IMR-90 (cell line): Measurements from ENCODE around the gene FAM131B. TPM values are rescaled to one million over a fixed set of nuclear protein-coding genes. Genes with fewer than 3 reads are reported as not detected.

Experiments used
- ATAC-seq: fragments of 200-7000 bp; cut with Tn5 transposase; 2 replicates; pipeline ENCODE4 v1.9.1; 2020; ENCODE audit warnings: low read depth, mild to moderate bottlenecking, moderate library complexity
- BruUV-seq: library from RNA; stranded (reverse); fragments of 400-500 nt; replicated peaks from 2 replicates; lab custom pipeline; 2021; lab: Mats Ljungman, UMichigan
- CTCF ChIA-PET: fragments of 300-600 bp; formaldehyde crosslinking; extraction: SDS; loops from one replicate; lab custom pipeline; 2021; ENCODE audit warnings: antibody characterized with exemption; lab: Yijun Ruan, JAX
- POLR2A ChIA-PET: fragments of 300-600 bp; sonication (Branson Sonifier 250); formaldehyde crosslinking; loops from one replicate; lab custom pipeline; 2022; ENCODE audit warnings: antibody characterized with exemption; ENCODE audit not compliant: unreplicated experiment; lab: Charles Lee
- DNase-seq: peaks from one replicate; pipeline ENCODE4 v3.0.0; 2013
- H2AFZ ChIP-seq: replicated peaks from 2 replicates; pipeline ENCODE3; 2013; ENCODE audit warnings: low read length, mild to moderate bottlenecking; ENCODE audit not compliant: poor library complexity
- H2AK5ac ChIP-seq: 2 replicates; pipeline ENCODE4 v1.6.1; 2013; ENCODE audit warnings: low read depth, low read length, inconsistent platforms
- H2AK9ac ChIP-seq: replicated peaks from 2 replicates; pipeline ENCODE3; 2013; ENCODE audit warnings: mild to moderate bottlenecking, low read depth, low read length, moderate library complexity; ENCODE audit not compliant: poor library complexity
- H2BK120ac ChIP-seq: 2 replicates; pipeline ENCODE4 v1.6.1; 2013; ENCODE audit warnings: low read depth, low read length, inconsistent platforms
- H2BK15ac ChIP-seq: 3 replicates; pipeline ENCODE4 v1.6.1; 2013; ENCODE audit warnings: low read depth, low read length, inconsistent platforms
- H2BK20ac ChIP-seq: 2 replicates; pipeline ENCODE4 v1.6.1; 2013; ENCODE audit warnings: low read depth, mild to moderate bottlenecking, inconsistent platforms, low read length, moderate library complexity
- H2BK5ac ChIP-seq: 2 replicates; pipeline ENCODE4 v1.6.1; 2013; ENCODE audit warnings: mild to moderate bottlenecking, low read depth, low read length, inconsistent platforms; ENCODE audit not compliant: poor library complexity, severe bottlenecking
- H3K14ac ChIP-seq: replicated peaks from 2 replicates; pipeline ENCODE4 v1.6.1; 2013; ENCODE audit warnings: low read depth, low read length, inconsistent platforms
- H3K18ac ChIP-seq: 2 replicates; pipeline ENCODE4 v1.6.1; 2013; ENCODE audit warnings: low read depth, low read length, control low read depth
- H3K23ac ChIP-seq: 2 replicates; pipeline ENCODE4 v1.6.1; 2013; ENCODE audit warnings: low read depth, low read length, inconsistent platforms
- H3K27ac ChIP-seq: 2 replicates; pipeline ENCODE4 v1.5.1; 2013; ENCODE audit warnings: mild to moderate bottlenecking, control low read depth, low read length; ENCODE audit not compliant: insufficient read depth
- H3K27me3 ChIP-seq: 2 replicates; pipeline ENCODE4 v1.6.1; 2013; ENCODE audit warnings: low read length; ENCODE audit not compliant: control insufficient read depth, insufficient read depth
- H3K36me3 ChIP-seq: 2 replicates; pipeline ENCODE4 v1.6.1; 2013; ENCODE audit warnings: low read length, mixed read lengths; ENCODE audit not compliant: control insufficient read depth, insufficient read depth
- H3K4ac ChIP-seq: 2 replicates; pipeline ENCODE4 v1.6.1; 2013; ENCODE audit warnings: low read depth, low read length, inconsistent platforms
- H3K4me1 ChIP-seq: 2 replicates; pipeline ENCODE4 v1.6.1; 2013; ENCODE audit warnings: low read length, mixed read lengths; ENCODE audit not compliant: control insufficient read depth, insufficient read depth
- H3K4me2 ChIP-seq: 2 replicates; pipeline ENCODE4 v1.6.1; 2013; ENCODE audit warnings: low read depth, mild to moderate bottlenecking, control low read depth, low read length, moderate library complexity
- H3K4me3 ChIP-seq: 2 replicates; pipeline ENCODE4 v1.5.1; 2013; ENCODE audit warnings: low read depth, mild to moderate bottlenecking, control low read depth, low read length, moderate library complexity; ENCODE audit not compliant: insufficient read depth
- H3K56ac ChIP-seq: 2 replicates; pipeline ENCODE4 v1.6.1; 2013; ENCODE audit warnings: low read length, inconsistent platforms; ENCODE audit not compliant: insufficient read depth; ENCODE audit errors: extremely low read depth
- H3K79me1 ChIP-seq, 2 experiments: 2 replicates each; pipeline ENCODE4 v1.6.1; 2013; ENCODE audit warnings: low read length in 2 of 2, inconsistent platforms in 1 of 2, low read depth in 1 of 2
- H3K9ac ChIP-seq: 2 replicates; pipeline ENCODE4 v1.6.1; 2013; ENCODE audit warnings: low read depth, low read length, control low read depth
- H3K9me1 ChIP-seq: 2 replicates; pipeline ENCODE4 v1.6.1; 2013; ENCODE audit warnings: low read length, inconsistent platforms; ENCODE audit not compliant: insufficient read depth
- H3K9me3 ChIP-seq: 2 replicates; pipeline ENCODE4 v1.6.1; 2013; ENCODE audit warnings: low read length; ENCODE audit not compliant: control insufficient read depth, insufficient read depth
- H4K20me1 ChIP-seq: 2 replicates; pipeline ENCODE4 v1.6.1; 2013; ENCODE audit warnings: low read length, inconsistent platforms; ENCODE audit not compliant: insufficient read depth
- H4K5ac ChIP-seq: 2 replicates; pipeline ENCODE4 v1.6.1; 2013; ENCODE audit warnings: mild to moderate bottlenecking, low read depth, low read length, control low read depth
- H4K8ac ChIP-seq, 2 experiments: 2 replicates each; pipeline ENCODE4 v1.6.1; 2013; ENCODE audit warnings: low read depth in 2 of 2, low read length in 2 of 2, control low read depth in 1 of 2, inconsistent platforms in 1 of 2
- H4K91ac ChIP-seq: 2 replicates; pipeline ENCODE4 v1.6.1; 2013; ENCODE audit warnings: low read depth, low read length, inconsistent platforms; ENCODE audit not compliant: insufficient read depth
- BHLHE40 ChIP-seq: fragments of 150-350 bp; IDR thresholded peaks from 2 replicates; pipeline ENCODE4 v1.6.1; 2016; ENCODE audit warnings: mild to moderate bottlenecking, low read depth, low read length
- CEBPB ChIP-seq: IDR thresholded peaks from 2 replicates; pipeline ENCODE4 v1.6.1; 2012; ENCODE audit warnings: low read depth, low read length, improper control_type of control experiment
- CHD1 ChIP-seq: IDR thresholded peaks from 2 replicates; pipeline ENCODE4 v1.6.1; 2012; ENCODE audit warnings: low read depth, low read length, improper control_type of control experiment
- FOS ChIP-seq: fragments of 150-350 bp; IDR thresholded peaks from 2 replicates; pipeline ENCODE4 v1.6.1; 2016; ENCODE audit warnings: low read depth, low read length
- MAFK ChIP-seq: IDR thresholded peaks from 2 replicates; pipeline ENCODE4 v1.6.1; 2012; ENCODE audit warnings: low read depth, low read length, improper control_type of control experiment
- MAZ ChIP-seq: IDR thresholded peaks from 2 replicates; pipeline ENCODE4 v1.6.1; 2012; ENCODE audit warnings: low read depth, mild to moderate bottlenecking, low read length, improper control_type of control experiment, moderate library complexity, borderline replicate concordance
- MXI1 ChIP-seq: IDR thresholded peaks from 2 replicates; pipeline ENCODE4 v1.6.1; 2012; ENCODE audit warnings: low read depth, mild to moderate bottlenecking, low read length, moderate library complexity, borderline replicate concordance
- NFE2L2 ChIP-seq: fragments of 150-350 bp; IDR thresholded peaks from 2 replicates; pipeline ENCODE4 v1.6.1; 2016; ENCODE audit warnings: low read depth, mild to moderate bottlenecking, low read length
- POLR2A ChIP-seq: IDR thresholded peaks from 2 replicates; pipeline ENCODE4 v1.6.1; 2012; ENCODE audit warnings: mild to moderate bottlenecking, low read depth, low read length
- RAD21 ChIP-seq: IDR thresholded peaks from 2 replicates; pipeline ENCODE4 v1.6.1; 2012; ENCODE audit warnings: low read length, improper control_type of control experiment
- RCOR1 ChIP-seq: IDR thresholded peaks from 2 replicates; pipeline ENCODE4 v1.6.1; 2012; ENCODE audit warnings: mild to moderate bottlenecking, low read length, improper control_type of control experiment; ENCODE audit not compliant: insufficient replicate concordance
- RFX5 ChIP-seq: IDR thresholded peaks from 2 replicates; pipeline ENCODE4 v1.8.0; 2012; ENCODE audit warnings: low read depth, mild to moderate bottlenecking, low read length, moderate library complexity
- SMC3 ChIP-seq: fragments of 150-350 bp; IDR thresholded peaks from 2 replicates; pipeline ENCODE4 v1.6.1; 2016; ENCODE audit warnings: low read depth, mild to moderate bottlenecking, antibody characterized with exemption, low read length, moderate library complexity
- WGBS, 2 experiments: methylation state at CpG; one replicate each; pipeline versions ENCODE4 v1.1.5 to v1.1.7; 2013; ENCODE audit warnings: missing lambda C conversion rate in 2 of 2; ENCODE audit not compliant: insufficient read length in 1 of 2; ENCODE audit errors: extremely low coverage in 2 of 2; 5-methylcytosine and 5-hydroxymethylcytosine counted together
- dilution Hi-C: fragments of 300-500 bp; cut with HindIII; formaldehyde crosslinking; loops from one replicate; pipeline ENCODE4 v1.14.3; 2018; ENCODE audit warnings: low sequenced_read_pairs; ENCODE audit not compliant: unreplicated experiment
- in situ Hi-C: fragments of 300-500 bp; cut with MboI; formaldehyde crosslinking; loops from 3 replicates; pipeline ENCODE4 v1.14.3; 2019; ENCODE audit warnings: low sequenced_read_pairs, inconsistent platforms, mixed read lengths
- intact Hi-C: fragments of 100-400 bp; cut with micrococcal nuclease; formaldehyde crosslinking; loops from 2 replicates; pipeline ENCODE4 v1.10.0; 2022
- polyA plus RNA-seq, 3 experiments: library from polyadenylated mRNA; depleted of rRNA; stranded (reverse); fragments of >200 nt; gene quantifications; 2 replicates each; pipeline ENCODE4 v1.2.3, GENCODE V29; 2012; ENCODE audit warnings: low replicate concordance in 1 of 3
- total RNA-seq: library from RNA; depleted of rRNA; stranded (reverse); fragments of >200 nt; gene quantifications from 2 replicates; pipeline ENCODE4 v1.2.3, GENCODE V29; 2012
- TF ChIP-seq, protein P1 (sequence below): fragments of 150-350 bp; IDR thresholded peaks from 2 replicates; pipeline ENCODE4 v1.6.1; 2016; ENCODE audit warnings: low read depth, mild to moderate bottlenecking, low read length, moderate library complexity, borderline replicate concordance
- TF ChIP-seq, protein P2 (sequence below): conservative IDR thresholded peaks from 2 replicates; pipeline ENCODE4 v1.5.1; 2012; ENCODE audit warnings: mild to moderate bottlenecking, low read depth, low read length, improper control_type of control experiment
- TF ChIP-seq, protein P3 (sequence below): fragments of 150-350 bp; IDR thresholded peaks from 2 replicates; pipeline ENCODE4 v1.6.1; 2017; ENCODE audit warnings: mild to moderate bottlenecking, antibody characterized with exemption, low read length, low read depth

FAM131B gene
- total and polyA plus RNA-seq, 2 of the 4 experiments (the other 2 are of a cell fraction): 3.4 to 4.3 TPM

DNA sequence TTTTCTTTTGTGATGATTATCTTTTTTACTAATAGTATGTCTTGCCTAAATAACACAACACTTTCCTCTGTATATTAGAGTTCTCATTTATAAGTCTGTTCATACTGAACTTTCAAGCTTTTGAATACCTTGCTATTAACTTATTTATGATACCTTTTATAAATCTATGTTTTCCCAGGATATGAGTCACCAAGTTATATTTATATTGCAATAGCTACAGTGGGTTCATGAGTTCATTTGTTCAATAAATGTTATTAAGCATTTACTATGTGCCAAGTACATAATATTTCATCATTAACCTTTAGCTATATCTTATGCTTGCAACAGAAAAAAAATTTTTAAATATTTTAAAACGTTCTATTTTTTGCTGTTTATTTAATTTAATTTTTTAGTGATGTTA is 28.3 kb downstream of the FAM131B start:
- Histone ChIP-seq H3K4me2 (no peak overlapping the region), H3K9me1 (no peaks in the 10 kb centered on the region), H3K18ac (no peak overlapping the region), H3K9ac (no peak overlapping the region), H4K20me1 (no peaks in the 10 kb centered on the region), H2BK15ac (no peak overlapping the region), H3K23ac (no peak overlapping the region), H4K91ac (no peak overlapping the region), H3K4me3 (no peak overlapping the region), H3K56ac (no peak overlapping the region), H3K4me1 (peaks cover 8% of the 10 kb centered on the region), H3K4ac (no peak overlapping the region), H3K14ac (no peak overlapping the region), H2BK20ac (no peak overlapping the region), H2AK9ac (no peak overlapping the region), H2AFZ (no peak overlapping the region), H2BK5ac (no peak overlapping the region), H3K79me1 (no peaks in the 10 kb centered on the region), H4K5ac (no peak overlapping the region), H3K27ac (no peak overlapping the region), H2AK5ac (no peak overlapping the region), H2BK120ac (no peak overlapping the region), H3K9me3 (no peaks in the 10 kb centered on the region), H4K8ac (no peak overlapping the region), H3K36me3 (no peaks in the 10 kb centered on the region), H3K27me3 (peaks cover 8% of the 10 kb centered on the region)
- no TSS peak for BruUV-seq
- ChIA-PET POLR2A (no interaction called here), CTCF (interaction anchor here (0.8 to 2.5 kb wide), 2 partner anchors 11 to 36 kb away, joined by 4 to 7 read pairs; no protein-coding TSS in a partner anchor)
- dilution Hi-C loops (no loop called here), in situ Hi-C loops (no loop called here), intact Hi-C loops (no loop called here)
- TF ChIP-seq CEBPB: no peak
- no peak for TF ChIP-seq MAZ
- TF ChIP-seq, protein P1, sequence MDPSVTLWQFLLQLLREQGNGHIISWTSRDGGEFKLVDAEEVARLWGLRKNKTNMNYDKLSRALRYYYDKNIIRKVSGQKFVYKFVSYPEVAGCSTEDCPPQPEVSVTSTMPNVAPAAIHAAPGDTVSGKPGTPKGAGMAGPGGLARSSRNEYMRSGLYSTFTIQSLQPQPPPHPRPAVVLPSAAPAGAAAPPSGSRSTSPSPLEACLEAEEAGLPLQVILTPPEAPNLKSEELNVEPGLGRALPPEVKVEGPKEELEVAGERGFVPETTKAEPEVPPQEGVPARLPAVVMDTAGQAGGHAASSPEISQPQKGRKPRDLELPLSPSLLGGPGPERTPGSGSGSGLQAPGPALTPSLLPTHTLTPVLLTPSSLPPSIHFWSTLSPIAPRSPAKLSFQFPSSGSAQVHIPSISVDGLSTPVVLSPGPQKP: no peak
- TF ChIP-seq MXI1: no peak
- TF ChIP-seq RAD21: no peak
- no peak for TF ChIP-seq POLR2A
- TF ChIP-seq BHLHE40: no peak
- no peak for TF ChIP-seq FOS
- no peak for TF ChIP-seq SMC3
- TF ChIP-seq MAFK: no peak
- TF ChIP-seq RCOR1: no peak
- TF ChIP-seq, protein P2, sequence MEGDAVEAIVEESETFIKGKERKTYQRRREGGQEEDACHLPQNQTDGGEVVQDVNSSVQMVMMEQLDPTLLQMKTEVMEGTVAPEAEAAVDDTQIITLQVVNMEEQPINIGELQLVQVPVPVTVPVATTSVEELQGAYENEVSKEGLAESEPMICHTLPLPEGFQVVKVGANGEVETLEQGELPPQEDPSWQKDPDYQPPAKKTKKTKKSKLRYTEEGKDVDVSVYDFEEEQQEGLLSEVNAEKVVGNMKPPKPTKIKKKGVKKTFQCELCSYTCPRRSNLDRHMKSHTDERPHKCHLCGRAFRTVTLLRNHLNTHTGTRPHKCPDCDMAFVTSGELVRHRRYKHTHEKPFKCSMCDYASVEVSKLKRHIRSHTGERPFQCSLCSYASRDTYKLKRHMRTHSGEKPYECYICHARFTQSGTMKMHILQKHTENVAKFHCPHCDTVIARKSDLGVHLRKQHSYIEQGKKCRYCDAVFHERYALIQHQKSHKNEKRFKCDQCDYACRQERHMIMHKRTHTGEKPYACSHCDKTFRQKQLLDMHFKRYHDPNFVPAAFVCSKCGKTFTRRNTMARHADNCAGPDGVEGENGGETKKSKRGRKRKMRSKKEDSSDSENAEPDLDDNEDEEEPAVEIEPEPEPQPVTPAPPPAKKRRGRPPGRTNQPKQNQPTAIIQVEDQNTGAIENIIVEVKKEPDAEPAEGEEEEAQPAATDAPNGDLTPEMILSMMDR: no peak
- no peak for TF ChIP-seq CHD1
- no peak for TF ChIP-seq NFE2L2
- TF ChIP-seq, protein P3, sequence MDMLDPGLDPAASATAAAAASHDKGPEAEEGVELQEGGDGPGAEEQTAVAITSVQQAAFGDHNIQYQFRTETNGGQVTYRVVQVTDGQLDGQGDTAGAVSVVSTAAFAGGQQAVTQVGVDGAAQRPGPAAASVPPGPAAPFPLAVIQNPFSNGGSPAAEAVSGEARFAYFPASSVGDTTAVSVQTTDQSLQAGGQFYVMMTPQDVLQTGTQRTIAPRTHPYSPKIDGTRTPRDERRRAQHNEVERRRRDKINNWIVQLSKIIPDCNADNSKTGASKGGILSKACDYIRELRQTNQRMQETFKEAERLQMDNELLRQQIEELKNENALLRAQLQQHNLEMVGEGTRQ: no peak
- no peak for TF ChIP-seq RFX5
- ATAC-seq (no peak), DNase-seq (peak; percentile 12)
- no CpG with 5 or more reads among the region's 1 CpG for WGBS, 2 experiments
